Activated CD4-positive, alpha-beta memory T cell treated with anti-CD3 and anti-CD28 coated beads for 36 hours (primary cell): Measurements from ENCODE around the gene CD52. TPM values are rescaled to one million over a fixed set of nuclear protein-coding genes. Genes with fewer than 3 reads are reported as not detected.

Source experiments
- CTCF ChIA-PET: fragments of 350-600 bp; sonication (Branson Sonifier 250); formaldehyde crosslinking; loops from one replicate; lab custom pipeline; 2021; ENCODE audit warnings: antibody characterized with exemption, inconsistent platforms; lab: Charles Lee
- POLR2A ChIA-PET: fragments of 350-600 bp; sonication (Branson Sonifier 250); formaldehyde crosslinking; loops from one replicate; lab custom pipeline; 2021; ENCODE audit warnings: antibody characterized with exemption; lab: Charles Lee
- DNase-seq: peaks from one replicate; pipeline ENCODE4 v3.0.0-alpha.2; 2020
- H3K27ac Mint-ChIP-seq: one replicate; pipeline ENCODE4 v1.8.0; 2021; ENCODE audit warnings: mixed read lengths
- H3K27me3 Mint-ChIP-seq: one replicate; pipeline ENCODE4 v1.8.0; 2021; ENCODE audit warnings: mixed read lengths
- H3K36me3 Mint-ChIP-seq: one replicate; pipeline ENCODE4 v1.8.0; 2021; ENCODE audit warnings: mixed read lengths
- H3K4me1 Mint-ChIP-seq: one replicate; pipeline ENCODE4 v1.8.0; 2021; ENCODE audit warnings: low read depth, mixed read lengths
- H3K4me3 Mint-ChIP-seq: one replicate; pipeline ENCODE4 v1.8.0; 2021; ENCODE audit warnings: mild to moderate bottlenecking, mixed read lengths
- H3K9me3 Mint-ChIP-seq: one replicate; pipeline ENCODE4 v1.8.0; 2021; ENCODE audit warnings: mixed read lengths
- intact Hi-C: fragments of 100-400 bp; cut with micrococcal nuclease; formaldehyde crosslinking; loops from one replicate; pipeline ENCODE4 v1.15.1; 2023
- total RNA-seq, 2 experiments: library from RNA; stranded (reverse); gene quantifications; one replicate each; pipeline ENCODE4 v1.2.3, GENCODE V29; 2021

CD52 gene
- total RNA-seq, 2 experiments from 2014 or later = 261 to 291 TPM

- DNase-seq = no peak
- H3K9me3 Mint-ChIP-seq = no peaks in the 10 kb centered on the region
- ChIA-PET POLR2A (no interaction called here), CTCF (interaction anchor here (1.3 to 2.2 kb wide), 3 partner anchors 15 to 60 kb away, joined by 5 to 8 read pairs (median 8); no protein-coding TSS in a partner anchor)
- H3K4me3 Mint-ChIP-seq = peak overlapping the region; percentile 86
- no peaks in the 10 kb centered on the region for H3K27me3 Mint-ChIP-seq
- intact Hi-C loops = no loop called here
- H3K36me3 Mint-ChIP-seq = no peaks in the 10 kb centered on the region
- H3K4me1 Mint-ChIP-seq = peaks cover 5% of the 10 kb centered on the region
- H3K27ac Mint-ChIP-seq = no peak overlapping the region
Observed at GRCh38 chr1:26335774-26336476, 18.2 kb downstream of the CD52 start.

- Mint-ChIP-seq H3K9me3 (no peaks in the 10 kb centered on the region), H3K36me3 (no peaks in the 10 kb centered on the region), H3K4me1 (peaks cover 5% of the 10 kb centered on the region), H3K27me3 (no peaks in the 10 kb centered on the region), H3K27ac (no peak overlapping the region), H3K4me3 (peak overlapping the region; percentile 86)
- intact Hi-C loops = no loop called here
- CTCF ChIA-PET = interaction anchor here (1.3 to 2.2 kb wide), 3 partner anchors 15 to 61 kb away, joined by 5 to 8 read pairs (median 8); no protein-coding TSS in a partner anchor
- POLR2A ChIA-PET = no interaction called here
- peak; percentile 88 for DNase-seq
Observed at GRCh38 chr1:26336477-26337205, 18.9 kb downstream of the CD52 start.

- H3K27ac Mint-ChIP-seq = no peak overlapping the region
Observed at GRCh38 chr1:26337206-26337535, 19.4 kb downstream of the CD52 start.

GRCh38 chr1:26337625-26338024 is 19.9 kb downstream of the CD52 start:
- POLR2A ChIA-PET = no interaction called here
- DNase-seq = no peak
- CTCF ChIA-PET = interaction anchor here (1.0 to 1.3 kb wide), 2 partner anchors 16 to 62 kb away, joined by 3 to 5 read pairs; no protein-coding TSS in a partner anchor
- Mint-ChIP-seq H3K4me1 (peaks cover 5% of the 10 kb centered on the region), H3K9me3 (no peaks in the 10 kb centered on the region), H3K27me3 (no peaks in the 10 kb centered on the region), H3K36me3 (no peaks in the 10 kb centered on the region), H3K4me3 (peak overlapping the region; percentile 2), H3K27ac (no peak overlapping the region)
- intact Hi-C loops = no loop called here

More at GRCh38 chr1:26337206-26337535, 19.4 kb downstream of the CD52 start:
- Mint-ChIP-seq H3K36me3 (no peaks in the 10 kb centered on the region), H3K4me1 (peaks cover 5% of the 10 kb centered on the region), H3K9me3 (no peaks in the 10 kb centered on the region), H3K4me3 (peak overlapping the region; percentile 45), H3K27me3 (no peaks in the 10 kb centered on the region)
- POLR2A ChIA-PET = no interaction called here
- no peak for DNase-seq
- CTCF ChIA-PET = interaction anchor here (2.2 kb wide), 2 partner anchors 16 to 61 kb away, joined by 8 read pairs; no protein-coding TSS in a partner anchor
- intact Hi-C loops = no loop called here

- ChIA-PET CTCF (interaction anchor here (1.0 to 1.3 kb wide), 2 partner anchors 17 to 63 kb away, joined by 3 to 5 read pairs; no protein-coding TSS in a partner anchor), POLR2A (no interaction called here)
- H3K4me3 Mint-ChIP-seq = no peak overlapping the region
- intact Hi-C loops = no loop called here
- peaks cover 5% of the 10 kb centered on the region for H3K4me1 Mint-ChIP-seq
- H3K9me3 Mint-ChIP-seq = no peaks in the 10 kb centered on the region
- no peak overlapping the region for H3K27ac Mint-ChIP-seq
- no peak for DNase-seq
- no peaks in the 10 kb centered on the region for H3K27me3 Mint-ChIP-seq
- no peaks in the 10 kb centered on the region for H3K36me3 Mint-ChIP-seq
Observed at GRCh38 chr1:26338670-26339069, 20.9 kb downstream of the CD52 start.

- H3K27me3 Mint-ChIP-seq = no peaks in the 10 kb centered on the region
- ChIA-PET POLR2A (no interaction called here), CTCF (no interaction called here)
- H3K36me3 Mint-ChIP-seq = no peaks in the 10 kb centered on the region
- no peak overlapping the region for H3K4me3 Mint-ChIP-seq
- no peak overlapping the region for H3K27ac Mint-ChIP-seq
- H3K4me1 Mint-ChIP-seq = peaks cover 3% of the 10 kb centered on the region
- intact Hi-C loops = no loop called here
- no peaks in the 10 kb centered on the region for H3K9me3 Mint-ChIP-seq
- DNase-seq = no peak
Observed at GRCh38 chr1:26340047-26340481, 22.3 kb downstream of the CD52 start.

GRCh38 chr1:26344147-26344920 is 26.6 kb downstream of the CD52 start:
- no peaks in the 10 kb centered on the region for H3K27me3 Mint-ChIP-seq
- intact Hi-C loops = no loop called here
- ChIA-PET POLR2A (no interaction called here), CTCF (no interaction called here)
- no peak overlapping the region for H3K27ac Mint-ChIP-seq
- H3K4me3 Mint-ChIP-seq = no peak overlapping the region
- no peaks in the 10 kb centered on the region for H3K4me1 Mint-ChIP-seq
- no peaks in the 10 kb centered on the region for H3K9me3 Mint-ChIP-seq
- H3K36me3 Mint-ChIP-seq = no peaks in the 10 kb centered on the region
- no peak for DNase-seq

GRCh38 chr1:26345718-26346117 is 28.0 kb downstream of the CD52 start:
- Mint-ChIP-seq H3K36me3 (no peaks in the 10 kb centered on the region), H3K4me1 (no peaks in the 10 kb centered on the region)

GRCh38 chr1:26346274-26347033 is 28.7 kb downstream of the CD52 start:
- H3K4me1 Mint-ChIP-seq = no peaks in the 10 kb centered on the region
- H3K27me3 Mint-ChIP-seq = no peaks in the 10 kb centered on the region
- no peak for DNase-seq
- H3K27ac Mint-ChIP-seq = no peak overlapping the region
- no peaks in the 10 kb centered on the region for H3K36me3 Mint-ChIP-seq
- ChIA-PET CTCF (interaction anchor here (0.9 to 1.6 kb wide), 4 partner anchors 12 to 71 kb away, joined by 3 to 7 read pairs (median 4); no protein-coding TSS in a partner anchor), POLR2A (no interaction called here)
- no peak overlapping the region for H3K4me3 Mint-ChIP-seq
- H3K9me3 Mint-ChIP-seq = no peaks in the 10 kb centered on the region
- intact Hi-C loops = no loop called here

More at GRCh38 chr1:26345718-26346117, 28.0 kb downstream of the CD52 start:
- Mint-ChIP-seq H3K27ac (no peak overlapping the region), H3K9me3 (no peaks in the 10 kb centered on the region), H3K4me3 (no peak overlapping the region), H3K27me3 (no peaks in the 10 kb centered on the region)
- CTCF ChIA-PET = interaction anchor here (1.4 kb wide), 1 partner anchor 71 kb away, joined by 5 read pairs; no protein-coding TSS in a partner anchor
- POLR2A ChIA-PET = no interaction called here
- DNase-seq = no peak
- intact Hi-C loops = no loop called here

- H3K9me3 Mint-ChIP-seq = no peaks in the 10 kb centered on the region
- POLR2A ChIA-PET = no interaction called here
Observed at GRCh38 chr1:26349188-26349876, 31.6 kb downstream of the CD52 start.

GRCh38 chr1:26349877-26350244 is 32.1 kb downstream of the CD52 start:
- DNase-seq = no peak
- POLR2A ChIA-PET = no interaction called here
- no peaks in the 10 kb centered on the region for H3K9me3 Mint-ChIP-seq
- H3K27me3 Mint-ChIP-seq = no peaks in the 10 kb centered on the region
- no peaks in the 10 kb centered on the region for H3K4me1 Mint-ChIP-seq
- CTCF ChIA-PET = interaction anchor here (0.6 to 2.4 kb wide), 2 partner anchors 14 to 47 kb away, joined by 4 to 9 read pairs; no protein-coding TSS in a partner anchor
- H3K36me3 Mint-ChIP-seq = no peaks in the 10 kb centered on the region
- no peak overlapping the region for H3K4me3 Mint-ChIP-seq
- intact Hi-C loops = no loop called here
- H3K27ac Mint-ChIP-seq = no peak overlapping the region

More at GRCh38 chr1:26349188-26349876, 31.6 kb downstream of the CD52 start:
- H3K4me3 Mint-ChIP-seq = no peak overlapping the region
- H3K4me1 Mint-ChIP-seq = no peaks in the 10 kb centered on the region
- CTCF ChIA-PET = interaction anchor here (0.6 to 2.4 kb wide), 3 partner anchors 14 to 68 kb away, joined by 4 to 9 read pairs (median 4); no protein-coding TSS in a partner anchor
- H3K27ac Mint-ChIP-seq = no peak overlapping the region
- DNase-seq = no peak
- no peaks in the 10 kb centered on the region for H3K27me3 Mint-ChIP-seq
- H3K36me3 Mint-ChIP-seq = no peaks in the 10 kb centered on the region
- intact Hi-C loops = no loop called here
